Measurements from ENCODE around the gene DLG2. TPM values are rescaled to one million over a fixed set of nuclear protein-coding genes. Genes with fewer than 3 reads are reported as not detected.

The DLG2 gene
- total and polyA plus RNA-seq, 9 of the 15 experiments (the other 6 are each of a cell fraction or from before 2014, with no cell fraction given) = 0.52 to 1.6 (median 0.95) TPM

DNA sequence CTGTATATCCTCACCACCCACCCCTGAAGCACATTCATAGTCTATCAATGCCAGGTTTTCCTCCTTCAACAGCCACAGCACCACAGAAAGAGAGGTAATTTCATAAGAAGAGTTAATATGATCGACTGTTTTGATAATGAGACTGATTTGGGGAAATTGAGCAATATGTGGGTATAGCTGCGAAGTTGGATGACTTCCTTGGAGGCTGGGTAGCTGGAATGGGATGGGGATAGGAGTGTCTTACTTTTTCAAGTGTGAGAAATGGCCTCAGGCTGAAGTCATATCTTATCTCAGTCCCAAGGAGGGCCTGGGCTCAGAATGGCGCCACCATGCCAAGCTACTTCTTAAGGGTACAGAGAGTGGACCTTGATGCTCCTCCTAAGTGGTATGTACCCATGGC, 2153.4 kb downstream of the DLG2 start (continued):
- no peak for TF ChIP-seq PHF21A (IDR thresholded peaks at IDR 0.05; ENCODE audit: borderline replicate concordance, low read depth)

DNA sequence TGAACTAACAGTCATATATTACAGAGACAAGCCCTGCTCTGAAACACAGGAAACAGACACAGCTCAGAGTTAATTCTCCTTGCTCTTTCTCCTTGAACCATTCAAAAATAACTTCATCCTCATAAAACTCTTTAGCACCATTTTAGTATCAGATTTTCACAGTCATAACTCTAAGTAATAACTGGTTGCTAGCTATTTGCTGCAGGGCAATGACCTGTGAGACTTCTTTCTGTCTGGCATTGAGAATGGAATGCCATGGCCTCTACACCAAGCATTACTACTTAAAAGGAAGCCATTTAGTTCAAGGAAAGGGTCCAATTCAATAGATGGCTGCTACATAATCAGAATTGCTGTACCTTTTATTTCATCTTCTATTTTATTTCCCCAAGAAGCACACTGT, 2154.3 kb downstream of the DLG2 start:
- Histone ChIP-seq H3K4me3 (no peak overlapping the region), H3K79me2 (ENCODE audit: control insufficient read depth, insufficient read depth, low read length) (no peaks in the 10 kb centered on the region), H3K9me3 (replicated peaks; ENCODE audit: control insufficient read depth, insufficient read depth, low read depth, low read length) (no peaks in the 10 kb centered on the region), H3K9ac (ENCODE audit: insufficient read depth in 1 of 2, low read depth in 2 of 2, low read length in 2 of 2) (no peak overlapping the region), H3K4me2 (ENCODE audit: insufficient read depth, low read length) (no peak overlapping the region), H3K27ac (ENCODE audit: extremely low read depth, low read depth, low read length) (no peak overlapping the region), H4K20me1 (replicated peaks; ENCODE audit: control insufficient read depth, insufficient read depth, low read length) (no peaks in the 10 kb centered on the region), H3K36me3 (ENCODE audit: control insufficient read depth, insufficient read depth, low read length) (no peaks in the 10 kb centered on the region), H3K9me1 (ENCODE audit: control insufficient read depth, insufficient read depth, low read length) (no peaks in the 10 kb centered on the region), H2AFZ (ENCODE audit: low read depth, low read length) (no peak overlapping the region), H3K27me3 (ENCODE audit: control insufficient read depth in 2 of 2, insufficient read depth in 2 of 2, low read length in 2 of 2) (no peaks in the 10 kb centered on the region), H3K4me1 (replicated peaks in 1 of 2; ENCODE audit: control insufficient read depth in 2 of 2, insufficient read depth in 2 of 2, low read length in 2 of 2) (no peaks in the 10 kb centered on the region)
- ChIA-PET POLR2A (no interaction called here), CTCF (ENCODE audit: low intra/inter-chr PET ratio) (no interaction called here)
- FAIRE-seq (no peak), ATAC-seq (no peak), DNase-seq (ENCODE audit: extremely low read depth in 1 of 4, low spot score in 3 of 4) (no peak)
- intact Hi-C loops (cut with micrococcal nuclease) (no loop called here), in situ Hi-C loops (cut with MboI) (no loop called here)
- no peak for TF ChIP-seq MNT (conservative IDR thresholded peaks at IDR 0.05)
- TF ChIP-seq IRF9 (tag; IDR thresholded peaks at IDR 0.05) = no peak
- no peak for TF ChIP-seq KLF10 (CRISPR knock-in tag; IDR thresholded peaks at IDR 0.05)
- TF ChIP-seq, protein P1, sequence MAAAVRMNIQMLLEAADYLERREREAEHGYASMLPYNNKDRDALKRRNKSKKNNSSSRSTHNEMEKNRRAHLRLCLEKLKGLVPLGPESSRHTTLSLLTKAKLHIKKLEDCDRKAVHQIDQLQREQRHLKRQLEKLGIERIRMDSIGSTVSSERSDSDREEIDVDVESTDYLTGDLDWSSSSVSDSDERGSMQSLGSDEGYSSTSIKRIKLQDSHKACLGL (CRISPR knock-in tag; IDR thresholded peaks at IDR 0.05; ENCODE audit: borderline replicate concordance, poor library complexity, severe bottlenecking) = no peak
- no peak for TF ChIP-seq PBX2 (CRISPR knock-in tag; IDR thresholded peaks at IDR 0.05; ENCODE audit: low read depth)
- TF ChIP-seq PBX2 (tag; conservative IDR thresholded peaks at IDR 0.05; ENCODE audit: low read depth) = no peak
- TF ChIP-seq ELF4 (CRISPR knock-in tag; IDR thresholded peaks at IDR 0.05) = no peak
- TF ChIP-seq, protein P2, sequence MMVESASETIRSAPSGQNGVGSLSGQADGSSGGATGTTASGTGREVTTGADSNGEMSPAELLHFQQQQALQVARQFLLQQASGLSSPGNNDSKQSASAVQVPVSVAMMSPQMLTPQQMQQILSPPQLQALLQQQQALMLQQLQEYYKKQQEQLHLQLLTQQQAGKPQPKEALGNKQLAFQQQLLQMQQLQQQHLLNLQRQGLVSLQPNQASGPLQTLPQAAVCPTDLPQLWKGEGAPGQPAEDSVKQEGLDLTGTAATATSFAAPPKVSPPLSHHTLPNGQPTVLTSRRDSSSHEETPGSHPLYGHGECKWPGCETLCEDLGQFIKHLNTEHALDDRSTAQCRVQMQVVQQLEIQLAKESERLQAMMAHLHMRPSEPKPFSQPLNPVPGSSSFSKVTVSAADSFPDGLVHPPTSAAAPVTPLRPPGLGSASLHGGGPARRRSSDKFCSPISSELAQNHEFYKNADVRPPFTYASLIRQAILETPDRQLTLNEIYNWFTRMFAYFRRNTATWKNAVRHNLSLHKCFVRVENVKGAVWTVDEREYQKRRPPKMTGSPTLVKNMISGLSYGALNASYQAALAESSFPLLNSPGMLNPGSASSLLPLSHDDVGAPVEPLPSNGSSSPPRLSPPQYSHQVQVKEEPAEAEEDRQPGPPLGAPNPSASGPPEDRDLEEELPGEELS (CRISPR knock-in tag; IDR thresholded peaks at IDR 0.05; ENCODE audit: borderline replicate concordance) = no peak
- BruUV-seq (replicated peaks) = no TSS peak

Measured in K562 (cell line).